SK-N-MC (cell line): ENCODE data around the gene IRGC.

ENCODE experiments used
- EZH2 ChIP-seq: fragments of 200-600 bp; sonication (generic); IDR thresholded peaks from one replicate; pipeline ENCODE4 v1.6.1; 2017; ENCODE audit warnings: antibody characterized with exemption
- FOXP2 ChIP-seq: optimal IDR thresholded peaks from 2 replicates; pipeline ENCODE3; 2011; ENCODE audit warnings: mild to moderate bottlenecking, moderate library complexity; ENCODE audit not compliant: insufficient read depth; ENCODE audit errors: extremely low read length, control extremely low read depth
- POLR2AphosphoS5 ChIP-seq: IDR thresholded peaks from 2 replicates; pipeline ENCODE4 v1.6.1; 2012; ENCODE audit warnings: mild to moderate bottlenecking, low read depth, low read length, borderline replicate concordance

GRCh38 chr19:43729919-43730318 lies 14.0 kb downstream of the IRGC start:
- no peak for TF ChIP-seq EZH2
- no peak for TF ChIP-seq POLR2AphosphoS5
- no peak for TF ChIP-seq FOXP2
